PC-9 (cell line): ENCODE measurements around the gene AMACR. TPM values are rescaled to one million over a fixed set of nuclear protein-coding genes. Genes with fewer than 3 reads are reported as not detected.
A peak's percentile ranks its signal among the peaks of the same experiment; 100 is the strongest.

Experiments
- BruUV-seq: library from RNA; stranded (reverse); fragments of 400-500 nt; replicated peaks from 2 replicates; lab custom pipeline; 2021; lab: Mats Ljungman, UMichigan
- CTCF ChIA-PET: fragments of 300-600 bp; sonication (Branson Sonifier 250); formaldehyde crosslinking; loops from one replicate; lab custom pipeline; 2022; ENCODE audit warnings: antibody characterized with exemption; lab: Charles Lee
- POLR2A ChIA-PET: fragments of 300-600 bp; sonication (Branson Sonifier 250); formaldehyde crosslinking; loops from one replicate; lab custom pipeline; 2022; ENCODE audit warnings: antibody characterized with exemption; ENCODE audit not compliant: unreplicated experiment; lab: Charles Lee
- DNase-seq, 2 experiments: peaks; one replicate each; pipeline versions ENCODE4 v3.0.0 to v3.0.0-alpha.2; 2015 to 2022; ENCODE audit warnings: mixed read lengths in 1 of 2
- H2AFZ ChIP-seq: fragments of 200-600 bp; sonication (generic); 2 replicates; pipeline ENCODE4 v1.8.1; 2017; ENCODE audit warnings: antibody characterized with exemption
- H3F3A ChIP-seq: fragments of 200-600 bp; sonication (generic); 2 replicates; pipeline ENCODE4 v1.8.1; 2017; ENCODE audit warnings: antibody characterized with exemption, mild to moderate bottlenecking, low read depth; ENCODE audit not compliant: insufficient read depth
- H3K27ac ChIP-seq: fragments of 200-600 bp; sonication (generic); 2 replicates; pipeline ENCODE4 v1.6.1; 2016; ENCODE audit warnings: mixed run types
- H3K27me3 ChIP-seq: fragments of 200-600 bp; sonication (generic); 2 replicates; pipeline ENCODE4 v1.6.1; 2016; ENCODE audit warnings: low read depth, mixed run types; ENCODE audit not compliant: insufficient read depth
- H3K36me3 ChIP-seq: fragments of 200-600 bp; sonication (generic); 2 replicates; pipeline ENCODE4 v1.6.1; 2016; ENCODE audit warnings: low read depth, mixed run types
- H3K4me1 ChIP-seq: fragments of 200-600 bp; sonication (generic); replicated peaks from 2 replicates; pipeline ENCODE4 v1.6.1; 2016; ENCODE audit warnings: mixed run types; ENCODE audit not compliant: insufficient read depth
- H3K4me2 ChIP-seq: fragments of 200-600 bp; sonication (generic); 2 replicates; pipeline ENCODE4 v1.6.1; 2017; ENCODE audit warnings: mixed run types
- H3K4me3 ChIP-seq: fragments of 200-600 bp; sonication (generic); 2 replicates; pipeline ENCODE4 v1.6.1; 2016; ENCODE audit warnings: mixed run types
- H3K79me2 ChIP-seq: fragments of 200-600 bp; sonication (generic); 2 replicates; pipeline ENCODE4 v1.6.1; 2017; ENCODE audit warnings: low read depth, mixed run types
- H3K9me2 ChIP-seq: fragments of 200-600 bp; sonication (generic); 2 replicates; pipeline ENCODE4 v1.8.1; 2017; ENCODE audit warnings: mild to moderate bottlenecking; ENCODE audit not compliant: insufficient read depth
- H3K9me3 ChIP-seq: fragments of 200-600 bp; sonication (generic); 2 replicates; pipeline ENCODE4 v1.8.1; 2016; ENCODE audit warnings: low read depth; ENCODE audit not compliant: insufficient read depth
- H4K20me1 ChIP-seq: fragments of 200-600 bp; sonication (generic); 2 replicates; pipeline ENCODE4 v1.8.1; 2017; ENCODE audit not compliant: insufficient read depth
- EZH2 ChIP-seq: fragments of 200-600 bp; sonication (generic); IDR thresholded peaks from 2 replicates; pipeline ENCODE4 v1.8.0; 2017; ENCODE audit warnings: antibody characterized with exemption, low read depth
- intact Hi-C: fragments of 100-400 bp; cut with micrococcal nuclease; formaldehyde crosslinking; loops from one replicate; pipeline ENCODE4 v1.10.0; 2022; ENCODE audit not compliant: unreplicated experiment
- total RNA-seq: library from RNA; stranded (reverse); gene quantifications from 2 replicates; pipeline ENCODE4 v1.2.3, GENCODE V29; 2021
- TF ChIP-seq, protein P1 (sequence below): fragments of 200-600 bp; sonication (generic); conservative IDR thresholded peaks from 2 replicates; pipeline ENCODE4 v1.6.1; 2017; ENCODE audit warnings: mixed run types, antibody characterized with exemption, mild to moderate bottlenecking, moderate library complexity

Gene AMACR
- total RNA-seq, 1 experiment from 2014 or later = 31.2 TPM

DNA sequence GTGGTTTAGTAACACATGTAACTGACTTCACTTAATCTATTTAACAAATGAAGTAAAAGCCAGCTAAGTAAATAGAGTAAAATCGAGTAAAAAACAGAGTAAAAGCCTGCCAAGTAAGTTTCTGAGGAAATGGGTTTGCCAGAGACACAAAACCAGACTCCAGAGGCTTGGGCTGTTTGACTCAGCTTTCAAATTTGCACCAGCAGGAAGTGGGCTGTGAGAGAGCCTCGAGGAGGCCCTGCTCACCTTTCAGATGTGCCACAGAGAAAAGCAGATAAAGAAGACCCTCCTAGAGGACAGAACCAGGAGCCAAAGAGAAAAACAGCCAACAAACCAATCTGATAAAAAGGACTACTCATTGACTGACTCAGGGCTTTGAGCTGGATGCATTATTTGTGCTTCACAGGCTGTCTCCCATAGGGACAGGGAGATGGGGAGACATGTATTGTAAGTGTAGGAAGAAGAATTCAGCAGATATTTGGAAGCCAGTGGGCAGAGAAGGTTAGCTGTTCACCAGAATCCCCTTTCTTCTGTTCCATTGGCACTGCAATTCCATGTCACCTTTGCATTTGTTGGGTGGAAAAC lies 14.4 kb upstream of the AMACR start:
- Histone ChIP-seq H3F3A (no peaks in the 10 kb centered on the region), H3K27me3 (no peaks in the 10 kb centered on the region), H3K9me3 (no peaks in the 10 kb centered on the region), H2AFZ (peak overlapping the region; percentile 10; the same call in 1 of the 2 replicates), H3K27ac (no peak overlapping the region), H3K9me2 (no peaks in the 10 kb centered on the region), H3K4me3 (no peak overlapping the region), H3K4me2 (no peak overlapping the region), H3K4me1 (no peaks in the 10 kb centered on the region), H3K36me3 (no peaks in the 10 kb centered on the region), H3K79me2 (no peaks in the 10 kb centered on the region), H4K20me1 (no peaks in the 10 kb centered on the region)
- POLR2A ChIA-PET = interaction anchor here (0.6 kb wide), 1 partner anchor 581 kb away, joined by 6 read pairs; the partner anchor contains the start of gene TARS1
- no TSS peak for BruUV-seq
- DNase-seq = no peak
- no peak for TF ChIP-seq EZH2
- TF ChIP-seq, protein P1, sequence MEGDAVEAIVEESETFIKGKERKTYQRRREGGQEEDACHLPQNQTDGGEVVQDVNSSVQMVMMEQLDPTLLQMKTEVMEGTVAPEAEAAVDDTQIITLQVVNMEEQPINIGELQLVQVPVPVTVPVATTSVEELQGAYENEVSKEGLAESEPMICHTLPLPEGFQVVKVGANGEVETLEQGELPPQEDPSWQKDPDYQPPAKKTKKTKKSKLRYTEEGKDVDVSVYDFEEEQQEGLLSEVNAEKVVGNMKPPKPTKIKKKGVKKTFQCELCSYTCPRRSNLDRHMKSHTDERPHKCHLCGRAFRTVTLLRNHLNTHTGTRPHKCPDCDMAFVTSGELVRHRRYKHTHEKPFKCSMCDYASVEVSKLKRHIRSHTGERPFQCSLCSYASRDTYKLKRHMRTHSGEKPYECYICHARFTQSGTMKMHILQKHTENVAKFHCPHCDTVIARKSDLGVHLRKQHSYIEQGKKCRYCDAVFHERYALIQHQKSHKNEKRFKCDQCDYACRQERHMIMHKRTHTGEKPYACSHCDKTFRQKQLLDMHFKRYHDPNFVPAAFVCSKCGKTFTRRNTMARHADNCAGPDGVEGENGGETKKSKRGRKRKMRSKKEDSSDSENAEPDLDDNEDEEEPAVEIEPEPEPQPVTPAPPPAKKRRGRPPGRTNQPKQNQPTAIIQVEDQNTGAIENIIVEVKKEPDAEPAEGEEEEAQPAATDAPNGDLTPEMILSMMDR = no peak
- intact Hi-C loops = no loop called here
- CTCF ChIA-PET = no interaction called here

- Histone ChIP-seq H2AFZ (no peak overlapping the region), H3K27me3 (no peaks in the 10 kb centered on the region), H3K4me3 (no peak overlapping the region), H3K9me2 (no peaks in the 10 kb centered on the region), H3F3A (no peaks in the 10 kb centered on the region), H3K36me3 (no peaks in the 10 kb centered on the region), H3K4me2 (no peak overlapping the region), H3K79me2 (no peaks in the 10 kb centered on the region), H3K4me1 (no peaks in the 10 kb centered on the region), H3K9me3 (no peaks in the 10 kb centered on the region), H3K27ac (no peak overlapping the region), H4K20me1 (no peaks in the 10 kb centered on the region)
- TF ChIP-seq, protein P1 = no peak
- no peak for TF ChIP-seq EZH2
- intact Hi-C loops = no loop called here
- no peak for DNase-seq
- no TSS peak for BruUV-seq
- POLR2A ChIA-PET = interaction anchor here (0.6 kb wide), 1 partner anchor 581 kb away, joined by 6 read pairs; the partner anchor contains the start of gene TARS1
- CTCF ChIA-PET = no interaction called here
Measured at GRCh38 chr5:34021334-34021733, 13.5 kb upstream of the AMACR start.

DNA sequence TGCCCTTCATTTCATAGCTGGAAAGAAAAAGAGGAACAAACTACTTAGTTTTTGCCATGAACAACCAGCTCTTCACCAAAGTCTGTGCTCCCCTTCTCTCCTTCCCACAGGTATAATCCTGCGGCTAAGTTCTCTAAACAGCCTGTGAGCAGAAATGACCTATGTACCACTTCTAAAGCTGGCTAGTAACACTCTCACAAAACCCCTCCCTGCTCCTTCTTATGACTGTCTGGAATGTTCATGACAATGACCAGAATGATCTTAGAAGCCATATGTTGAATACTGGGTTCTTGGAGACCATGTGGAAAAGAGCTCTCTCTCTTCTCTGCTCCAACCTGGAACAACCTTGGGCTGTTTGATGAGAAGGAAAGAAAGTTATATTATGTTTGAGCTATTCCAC lies 12.9 kb upstream of the AMACR start:
- no peaks in the 10 kb centered on the region for H3K27me3 ChIP-seq
- H3K36me3 ChIP-seq = no peaks in the 10 kb centered on the region
- no peak overlapping the region for H2AFZ ChIP-seq
- CTCF ChIA-PET = no interaction called here
- no peak for DNase-seq
- no TSS peak for BruUV-seq
- H3K4me1 ChIP-seq = no peaks in the 10 kb centered on the region
- intact Hi-C loops = no loop called here
- H3K4me2 ChIP-seq = no peak overlapping the region
- no peaks in the 10 kb centered on the region for H3K9me2 ChIP-seq
- H3K9me3 ChIP-seq = no peaks in the 10 kb centered on the region
- H3F3A ChIP-seq = no peaks in the 10 kb centered on the region
- H3K79me2 ChIP-seq = no peaks in the 10 kb centered on the region
- no peak overlapping the region for H3K4me3 ChIP-seq
- no peaks in the 10 kb centered on the region for H4K20me1 ChIP-seq
- H3K27ac ChIP-seq = no peak overlapping the region
- TF ChIP-seq, protein P1 = no peak
- POLR2A ChIA-PET = no interaction called here
